NOMO-1 (cell line): ENCODE data around the gene XAB2.

Experiments
- DNase-seq, 2 experiments: peaks; one replicate each; lab custom pipeline; 2025; ENCODE audit not compliant: unreplicated experiment in 2 of 2; lab: John Stamatoyannopoulos, UW

Gene XAB2

GRCh38 chr19:7635670-7636069, 6.3 kb upstream of the XAB2 start:
- no peak for DNase-seq

GRCh38 chr19:7633698-7634097, 4.4 kb upstream of the XAB2 start, which contains the start of gene PCP2:
TSS of gene PCP2 (minus strand) at chr19:7633719. CDS start at chr19:7633457, 262 bp downstream.
- no peak for DNase-seq

- no peak for DNase-seq
These were observed 3.2 kb upstream of the XAB2 start for GRCh38 chr19:7632340-7633203.

DNA sequence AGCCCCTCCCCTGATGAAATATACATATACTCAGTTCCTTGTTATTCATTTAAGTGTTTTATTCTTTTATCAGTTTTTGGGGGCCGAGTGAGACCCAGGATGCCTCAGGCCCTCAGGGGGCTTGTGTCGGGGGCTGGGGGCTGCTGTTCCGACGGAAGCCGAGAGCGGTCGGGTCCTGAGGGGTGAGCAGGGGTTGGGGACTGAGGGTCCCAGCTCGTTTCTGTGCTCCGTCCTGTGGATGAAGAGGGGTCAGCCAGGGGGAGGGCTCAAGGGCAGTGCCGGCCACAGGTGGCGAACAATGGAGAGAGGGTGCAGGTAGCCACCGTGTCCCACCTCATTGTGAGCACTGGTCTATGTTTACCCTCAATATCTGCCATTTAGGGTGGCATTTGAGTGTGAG, 2.2 kb upstream of the XAB2 start:
- no peak for DNase-seq

GRCh38 chr19:7628589-7629311, 595 bp downstream of the XAB2 start:
- DNase-seq = no peak

GRCh38 chr19:7627166-7627565, 2.2 kb downstream of the XAB2 start:
- no peak for DNase-seq

DNA sequence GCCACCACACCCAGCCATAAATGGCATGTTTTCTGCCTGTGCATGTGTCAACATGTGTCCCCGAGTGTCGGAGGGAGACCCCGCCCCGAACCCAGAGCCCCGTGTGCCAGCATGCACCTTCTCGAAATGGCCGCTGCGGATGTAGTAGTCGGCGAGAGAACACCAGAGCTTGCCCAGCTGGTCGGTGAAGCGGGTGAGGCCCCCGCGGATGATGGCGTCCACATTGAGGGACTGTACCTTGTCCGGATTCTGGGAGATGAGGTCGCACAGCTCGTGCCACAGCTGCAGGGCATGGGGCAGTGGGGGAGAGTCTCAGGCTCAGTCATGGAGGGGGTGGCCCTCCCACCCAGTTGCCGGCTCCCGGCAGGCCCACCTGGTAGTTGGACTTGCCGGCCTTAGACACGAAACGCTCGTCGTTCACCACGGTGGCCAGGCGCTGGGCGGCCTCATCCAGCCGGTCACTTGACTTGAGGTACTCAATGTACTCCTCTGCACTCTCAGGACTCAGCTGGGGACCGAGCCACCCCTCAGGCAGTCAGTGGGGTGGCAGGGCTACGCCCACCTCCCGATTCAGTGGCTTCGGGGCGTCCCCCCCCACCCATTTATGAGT, 3.5 kb downstream of the XAB2 start:
- no peak for DNase-seq

DNA sequence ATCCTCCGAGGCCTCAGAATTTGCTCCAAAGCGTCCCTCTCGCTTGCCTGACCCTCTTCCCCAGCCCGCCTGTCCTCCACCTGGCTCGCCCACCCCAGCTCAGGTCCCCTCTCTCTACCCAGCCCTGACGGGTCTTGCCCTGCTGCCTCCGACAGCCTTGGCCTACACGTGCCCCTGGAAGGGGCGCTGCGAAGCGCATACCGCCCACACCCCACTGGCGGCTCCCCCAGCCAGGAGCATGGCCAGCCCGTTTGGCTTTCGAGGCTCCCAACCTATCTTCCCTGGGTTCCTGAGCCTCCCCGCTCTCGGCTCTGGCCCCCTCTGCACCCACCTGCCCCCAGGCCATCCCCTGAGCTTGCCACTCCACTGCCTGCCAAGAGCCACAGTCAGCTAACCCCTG, 4.5 kb downstream of the XAB2 start:
- DNase-seq = no peak

DNA sequence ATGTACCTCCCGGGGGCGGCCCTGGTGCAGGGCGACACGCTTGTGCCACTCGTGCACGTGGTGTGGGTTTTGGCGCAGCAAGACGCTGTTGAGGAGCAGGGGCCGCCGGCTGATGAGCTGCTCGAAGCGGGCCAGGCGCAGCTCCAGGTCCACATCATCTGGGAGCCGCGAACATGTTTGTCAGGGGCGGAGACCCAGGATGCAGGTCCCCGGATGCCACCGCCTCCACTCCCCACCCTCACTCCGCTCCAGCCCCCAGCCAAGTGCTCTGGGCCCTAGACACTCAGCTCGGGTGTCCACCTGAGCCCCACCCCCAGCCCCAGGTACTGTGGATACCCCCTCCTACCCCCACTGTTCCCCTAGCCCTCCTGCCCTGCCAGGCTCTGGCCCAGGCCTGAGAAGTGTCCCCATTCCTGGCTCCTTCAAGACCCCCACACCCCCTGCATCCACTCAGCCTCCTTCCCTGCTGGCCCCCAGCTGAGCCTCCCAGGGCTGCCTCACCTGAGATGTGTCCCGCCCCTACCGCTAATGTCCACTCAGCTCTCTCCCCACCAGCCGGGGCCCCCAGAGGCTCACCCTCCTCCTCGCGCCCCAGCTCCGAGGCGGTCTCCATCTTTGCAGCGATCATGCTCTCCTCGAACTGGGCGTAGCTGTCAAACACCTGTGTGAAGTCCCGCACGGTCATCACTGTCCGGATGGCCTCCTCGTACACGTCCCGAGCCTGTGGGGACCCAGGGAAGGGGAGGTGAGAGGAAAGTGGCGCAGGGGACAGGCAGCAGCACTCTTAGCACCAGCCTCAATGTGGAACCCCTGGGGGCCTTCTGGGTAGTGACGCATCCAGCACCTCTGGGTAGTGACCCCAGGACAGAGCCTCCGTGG, 5.4 kb downstream of the XAB2 start:
- DNase-seq = no peak

DNA sequence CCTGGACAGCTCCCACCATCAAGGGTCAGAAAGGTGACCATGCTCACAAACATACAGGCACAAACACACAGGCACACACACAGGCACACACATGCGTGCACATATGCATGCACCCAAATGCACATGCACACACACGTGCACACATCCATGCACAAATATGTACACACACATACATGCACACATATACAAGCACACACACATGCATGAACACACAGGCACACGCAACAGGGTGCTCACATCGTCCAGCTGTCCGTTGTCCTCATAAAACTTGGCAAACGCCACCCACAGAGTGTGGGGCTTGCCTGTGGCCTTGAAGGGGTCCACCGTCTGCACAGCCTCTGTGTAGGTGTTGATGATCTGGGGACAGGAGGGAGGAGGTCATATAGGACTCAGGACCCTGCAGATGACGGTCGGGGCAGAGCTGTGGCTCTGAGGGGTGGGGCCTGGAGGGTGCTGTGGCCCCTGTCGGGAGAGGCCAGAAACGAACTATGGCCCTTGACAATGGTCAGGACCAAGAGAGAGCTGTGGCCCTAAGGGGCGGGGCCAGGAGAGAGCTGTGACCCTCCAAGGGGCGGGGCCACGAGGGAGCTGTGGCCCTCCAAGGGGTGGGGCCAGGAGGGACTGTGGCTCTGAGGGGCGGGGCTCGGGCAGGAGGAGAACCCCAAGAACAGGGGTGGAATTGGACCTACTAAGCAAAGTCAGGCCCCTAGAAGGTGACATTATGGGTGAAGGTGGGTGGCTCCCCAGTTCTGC, 6.2 kb downstream of the XAB2 start:
- DNase-seq = no peak

DNA sequence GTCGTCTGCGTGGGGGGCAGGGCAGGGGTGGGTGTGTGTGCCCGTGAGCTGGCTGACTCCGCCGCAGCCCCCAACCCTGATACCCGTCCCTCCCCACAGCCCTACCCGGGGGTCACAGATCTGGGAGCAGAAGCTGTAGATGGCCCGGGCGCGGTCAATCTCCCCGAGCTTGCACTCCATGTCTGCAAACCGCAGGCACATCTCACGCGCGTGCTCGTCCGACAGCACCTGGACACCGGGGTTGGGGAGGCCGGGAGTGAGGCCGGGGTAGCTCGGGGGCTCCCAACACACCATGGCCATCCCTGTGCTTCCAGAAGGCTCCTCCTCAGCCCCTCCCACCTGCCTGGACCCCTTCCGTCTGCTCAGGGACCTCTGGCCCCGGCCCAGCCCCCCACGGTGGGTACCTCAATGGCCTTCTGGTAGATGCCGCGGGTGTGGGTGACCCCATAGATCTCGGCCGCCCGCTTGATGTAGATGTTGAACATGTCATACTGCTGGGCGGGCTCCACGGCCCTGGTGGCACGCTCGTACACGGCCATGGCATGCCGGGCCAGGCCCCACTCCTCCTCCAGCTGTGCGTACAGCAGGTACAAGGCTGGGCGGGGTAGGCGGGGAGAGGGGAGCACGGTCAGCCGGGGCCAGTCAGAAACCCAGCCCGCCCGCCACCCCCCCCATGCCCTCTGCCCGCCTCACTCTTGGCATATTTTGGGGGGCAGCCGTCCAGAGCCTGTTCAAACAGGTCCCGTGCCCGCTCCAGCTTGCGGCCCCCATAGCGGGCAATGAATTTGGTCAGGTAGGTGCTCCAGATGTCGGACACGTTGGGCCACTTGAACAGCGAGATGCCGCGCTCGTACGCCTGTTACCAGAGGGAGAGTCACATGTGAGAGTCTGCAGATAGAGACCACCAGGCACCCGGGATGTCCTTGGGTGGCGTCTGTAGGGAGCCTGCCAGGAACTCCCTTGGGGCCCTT, 8.6 kb downstream of the XAB2 start:
- DNase-seq = no peak

DNA sequence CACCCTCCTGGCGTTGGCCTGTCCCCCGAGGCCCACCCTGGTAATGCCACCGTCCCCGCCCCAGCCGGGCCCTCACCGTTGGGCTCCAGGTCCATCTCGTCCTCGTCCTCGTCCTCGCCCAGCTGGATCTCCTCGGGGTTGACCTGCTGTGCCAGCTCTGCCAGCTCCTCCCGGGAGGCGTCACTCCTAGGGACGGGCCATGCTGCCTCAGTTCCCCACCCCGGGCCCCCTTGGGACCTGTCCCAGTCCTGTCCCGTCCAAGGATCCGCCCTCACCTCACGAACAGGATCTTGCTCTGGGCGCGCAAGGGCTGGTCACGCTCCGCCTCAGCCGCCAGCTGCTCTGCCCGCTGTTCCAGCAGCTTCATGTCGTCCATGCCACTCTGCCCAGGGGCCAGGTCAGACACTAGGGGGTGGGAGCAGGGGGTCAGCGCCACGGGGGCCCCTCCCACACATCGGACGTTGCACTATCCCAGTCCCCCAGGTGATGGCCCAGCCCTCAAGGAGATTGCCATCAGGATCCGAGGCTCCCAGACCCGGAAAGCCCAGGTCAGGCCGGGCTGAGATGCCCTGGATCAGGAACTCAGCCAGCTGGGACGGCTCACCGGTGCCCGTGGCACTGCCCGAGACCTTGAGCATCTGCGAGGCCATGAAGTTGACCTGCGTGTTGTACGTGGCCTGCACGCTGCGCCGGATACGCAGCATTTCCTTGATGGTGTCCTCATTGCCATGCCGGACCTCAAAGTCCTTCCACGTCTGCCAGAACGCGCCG, 9.5 kb downstream of the XAB2 start:
- no peak for DNase-seq

- DNase-seq = no peak
These were observed 10.4 kb downstream of the XAB2 start for GRCh38 chr19:7618771-7619510.

- DNase-seq = no peak
These were observed 11.0 kb downstream of the XAB2 start for GRCh38 chr19:7618348-7618747.

GRCh38 chr19:7617735-7618134, 11.6 kb downstream of the XAB2 start:
- DNase-seq = no peak

DNA sequence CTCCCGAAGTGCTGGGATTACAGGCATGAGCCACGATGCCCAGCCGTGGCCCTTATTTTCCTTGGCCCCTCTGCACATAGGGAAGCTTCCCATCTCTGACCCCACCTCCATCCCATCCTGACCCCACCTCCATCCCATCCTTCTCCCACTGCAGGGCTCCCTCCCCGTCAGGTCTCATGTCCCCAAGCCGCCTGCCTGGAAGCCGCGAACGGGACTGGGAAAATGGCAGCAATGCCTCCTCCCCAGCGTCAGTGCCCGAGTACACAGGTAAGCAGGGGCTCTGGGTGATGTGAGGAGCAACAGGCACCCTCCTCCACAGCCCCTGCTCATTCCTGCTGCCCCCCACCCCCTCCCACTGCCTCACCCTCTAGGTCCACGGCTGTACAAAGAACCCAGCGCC, 12.2 kb downstream of the XAB2 start:
- no peak for DNase-seq
